Measurements from ENCODE around the gene WDR86. TPM values are rescaled to one million over a fixed set of nuclear protein-coding genes. Genes with fewer than 3 reads are reported as not detected.

The WDR86 gene
- total and polyA plus RNA-seq, 3 experiments from 2014 or later = 0.55 to 10.4 (median 0.59) TPM

- Mint-ChIP-seq H3K27me3 (peaks cover 16 to 22% of the 10 kb centered on the region in 2 donors), H3K27ac (peak overlapping the region in 4 of 8 donors; percentile 2 to 92 (median 9)), H3K36me3 (peaks cover 0 to 23% (median 5%) of the 10 kb centered on the region in 3 donors), H3K4me1 (peaks cover 32 to 44% (median 34%) of the 10 kb centered on the region in 3 donors), H3K4me3 (peak overlapping the region in 2 of 7 donors; percentile 3 to 14), H3K9me3 (peaks cover 3 to 10% (median 6%) of the 10 kb centered on the region in 5 donors)
- Histone ChIP-seq H3K4me1 (ENCODE audit: insufficient read depth, low read length) (peaks cover 6% of the 10 kb centered on the region), H3K9me3 (ENCODE audit: low read length) (no peaks in the 10 kb centered on the region), H3K4me3 (ENCODE audit: low read length) (no peak overlapping the region), H3K36me3 (ENCODE audit: insufficient read depth, low read length) (no peaks in the 10 kb centered on the region), H3K27me3 (ENCODE audit: insufficient read depth, low read length, poor library complexity, severe bottlenecking) (peaks cover 6% of the 10 kb centered on the region), H3K27ac (ENCODE audit: low read depth, low read length) (no peak overlapping the region)
- DNase-seq = peak in 1 of 5 donors; percentile 3
- CTCF ChIA-PET = interaction anchor here (2.8 kb wide), 1 partner anchor 35 kb away, joined by 13 read pairs; no protein-coding TSS in a partner anchor
- POLR2A ChIA-PET = no interaction called here
Measured at GRCh38 chr7:151413241-151413640, 3.4 kb upstream of the WDR86 start.

- Histone ChIP-seq H3K9me3 (ENCODE audit: low read length) (no peaks in the 10 kb centered on the region), H3K4me3 (ENCODE audit: low read length) (no peak overlapping the region), H3K27ac (ENCODE audit: low read depth, low read length) (no peak overlapping the region), H3K4me1 (ENCODE audit: insufficient read depth, low read length) (peaks cover 6% of the 10 kb centered on the region), H3K27me3 (ENCODE audit: insufficient read depth, low read length, poor library complexity, severe bottlenecking) (peaks cover 6% of the 10 kb centered on the region), H3K36me3 (ENCODE audit: insufficient read depth, low read length) (no peaks in the 10 kb centered on the region)
- DNase-seq = peak in 1 of 5 donors; percentile 28
- Mint-ChIP-seq H3K36me3 (peaks cover 0 to 20% (median 5%) of the 10 kb centered on the region in 3 donors), H3K4me3 (peak overlapping the region in 4 of 7 donors; percentile 12 to 76 (median 50)), H3K27ac (peak overlapping the region in 6 of 8 donors; percentile 17 to 92 (median 82)), H3K9me3 (peaks cover 0 to 7% (median 4%) of the 10 kb centered on the region in 5 donors), H3K4me1 (peaks cover 32 to 45% (median 35%) of the 10 kb centered on the region in 3 donors), H3K27me3 (peaks cover 14 to 22% of the 10 kb centered on the region in 2 donors)
- ChIA-PET CTCF (interaction anchor here (1.3 to 2.8 kb wide), 2 partner anchors 31 to 36 kb away, joined by 3 to 13 read pairs; no protein-coding TSS in a partner anchor), POLR2A (interaction anchor here (0.6 kb wide), 1 partner anchor 220 kb away, joined by 3 read pairs; no protein-coding TSS in a partner anchor)
Measured at GRCh38 chr7:151412318-151412717, 2.5 kb upstream of the WDR86 start.

GRCh38 chr7:151411551-151411950, 1.7 kb upstream of the WDR86 start:
- peaks cover 6% of the 10 kb centered on the region for H3K4me1 ChIP-seq (ENCODE audit: insufficient read depth, low read length)
- DNase-seq = peak in 1 of 5 donors; percentile 26
- H3K27ac ChIP-seq (ENCODE audit: low read depth, low read length) = no peak overlapping the region
- H3K27me3 Mint-ChIP-seq = peaks cover 14 to 18% of the 10 kb centered on the region in 2 donors
- peak overlapping the region in 7 of 8 donors; percentile 34 to 92 (median 80) for H3K27ac Mint-ChIP-seq
- H3K4me3 ChIP-seq (ENCODE audit: low read length) = no peak overlapping the region
- H3K9me3 Mint-ChIP-seq = peaks cover 0 to 7% (median 4%) of the 10 kb centered on the region in 5 donors
- peaks cover 34 to 49% (median 41%) of the 10 kb centered on the region in 3 donors for H3K4me1 Mint-ChIP-seq
- no peaks in the 10 kb centered on the region for H3K9me3 ChIP-seq (ENCODE audit: low read length)
- H3K36me3 Mint-ChIP-seq = peaks cover 0 to 20% (median 5%) of the 10 kb centered on the region in 3 donors
- ChIA-PET POLR2A (interaction anchor here (0.6 kb wide), 1 partner anchor 221 kb away, joined by 3 read pairs; no protein-coding TSS in a partner anchor), CTCF (interaction anchor here (0.9 to 2.8 kb wide), 3 partner anchors 15 to 37 kb away, joined by 3 to 13 read pairs (median 4); no protein-coding TSS in a partner anchor)
- H3K36me3 ChIP-seq (ENCODE audit: insufficient read depth, low read length) = no peaks in the 10 kb centered on the region
- peaks cover 6% of the 10 kb centered on the region for H3K27me3 ChIP-seq (ENCODE audit: insufficient read depth, low read length, poor library complexity, severe bottlenecking)
- H3K4me3 Mint-ChIP-seq = peak overlapping the region in 6 of 7 donors; percentile 26 to 85 (median 78)

GRCh38 chr7:151410405-151411390, 860 bp upstream of the WDR86 start:
- ChIA-PET CTCF (interaction anchor here (0.9 to 3.4 kb wide), 7 partner anchors 14 to 61 kb away, joined by 3 to 17 read pairs (median 5); no protein-coding TSS in a partner anchor), POLR2A (interaction anchor here (0.9 to 1.6 kb wide), 4 partner anchors 20 to 37 kb away, joined by 3 to 11 read pairs (median 5); no protein-coding TSS in a partner anchor)

GRCh38 chr7:151408839-151409666, 785 bp downstream of the WDR86 start:
- ChIA-PET POLR2A (interaction anchor here (1.2 to 1.6 kb wide), 3 partner anchors 21 to 39 kb away, joined by 4 to 11 read pairs (median 6); no protein-coding TSS in a partner anchor), CTCF (interaction anchor here (1.4 to 3.4 kb wide), 5 partner anchors 21 to 60 kb away, joined by 3 to 17 read pairs (median 5); no protein-coding TSS in a partner anchor)
- H3K27me3 Mint-ChIP-seq = peaks cover 14 to 16% of the 10 kb centered on the region in 2 donors
- peak; percentile 73 to 93 (median 79) for DNase-seq
- peak overlapping the region; percentile 86 to 99 (median 98) for H3K27ac Mint-ChIP-seq
- peaks cover 6% of the 10 kb centered on the region for H3K4me1 ChIP-seq (ENCODE audit: insufficient read depth, low read length)
- peaks cover 0 to 20% (median 5%) of the 10 kb centered on the region in 3 donors for H3K36me3 Mint-ChIP-seq
- no peaks in the 10 kb centered on the region for H3K36me3 ChIP-seq (ENCODE audit: insufficient read depth, low read length)
- no peaks in the 10 kb centered on the region for H3K9me3 ChIP-seq (ENCODE audit: low read length)
- peaks cover 6% of the 10 kb centered on the region for H3K27me3 ChIP-seq (ENCODE audit: insufficient read depth, low read length, poor library complexity, severe bottlenecking)
- peak overlapping the region; percentile 92 for H3K27ac ChIP-seq (ENCODE audit: low read depth, low read length)
- H3K9me3 Mint-ChIP-seq = peaks cover 0 to 5% (median 2%) of the 10 kb centered on the region in 5 donors
- H3K4me3 Mint-ChIP-seq = peak overlapping the region; percentile 77 to 93 (median 82)
- H3K4me1 Mint-ChIP-seq = peaks cover 31 to 44% (median 37%) of the 10 kb centered on the region in 3 donors
- H3K4me3 ChIP-seq (ENCODE audit: low read length) = peak overlapping the region; percentile 32

More at GRCh38 chr7:151410405-151411390, 860 bp upstream of the WDR86 start:
- Mint-ChIP-seq H3K4me1 (peaks cover 34 to 49% (median 42%) of the 10 kb centered on the region in 3 donors), H3K4me3 (peak overlapping the region; percentile 76 to 88 (median 81)), H3K36me3 (peaks cover 0 to 20% (median 5%) of the 10 kb centered on the region in 3 donors), H3K9me3 (peaks cover 0 to 7% (median 4%) of the 10 kb centered on the region in 5 donors), H3K27me3 (peaks cover 14 to 16% of the 10 kb centered on the region in 2 donors), H3K27ac (peak overlapping the region; percentile 75 to 92 (median 86))
- Histone ChIP-seq H3K4me3 (ENCODE audit: low read length) (no peak overlapping the region), H3K4me1 (ENCODE audit: insufficient read depth, low read length) (peaks cover 6% of the 10 kb centered on the region), H3K27ac (ENCODE audit: low read depth, low read length) (peak overlapping the region; percentile 92), H3K36me3 (ENCODE audit: insufficient read depth, low read length) (no peaks in the 10 kb centered on the region), H3K9me3 (ENCODE audit: low read length) (no peaks in the 10 kb centered on the region), H3K27me3 (ENCODE audit: insufficient read depth, low read length, poor library complexity, severe bottlenecking) (peaks cover 6% of the 10 kb centered on the region)
- DNase-seq = peak; percentile 22 to 58 (median 52)

GRCh38 chr7:151408498-151408838, 1.4 kb downstream of the WDR86 start:
- peak overlapping the region; percentile 86 to 99 (median 98) for H3K27ac Mint-ChIP-seq
- peaks cover 0 to 5% (median 0%) of the 10 kb centered on the region in 5 donors for H3K9me3 Mint-ChIP-seq
- Histone ChIP-seq H3K27ac (ENCODE audit: low read depth, low read length) (peak overlapping the region; percentile 80), H3K36me3 (ENCODE audit: insufficient read depth, low read length) (no peaks in the 10 kb centered on the region), H3K9me3 (ENCODE audit: low read length) (no peaks in the 10 kb centered on the region), H3K27me3 (ENCODE audit: insufficient read depth, low read length, poor library complexity, severe bottlenecking) (peaks cover 6% of the 10 kb centered on the region), H3K4me1 (ENCODE audit: insufficient read depth, low read length) (peaks cover 6% of the 10 kb centered on the region), H3K4me3 (ENCODE audit: low read length) (no peak overlapping the region)
- H3K36me3 Mint-ChIP-seq = peaks cover 0 to 20% (median 5%) of the 10 kb centered on the region in 3 donors
- no peak for DNase-seq
- peak overlapping the region; percentile 77 to 93 (median 82) for H3K4me3 Mint-ChIP-seq
- POLR2A ChIA-PET = no interaction called here
- CTCF ChIA-PET = interaction anchor here (1.5 to 3.4 kb wide), 2 partner anchors 31 to 40 kb away, joined by 3 to 17 read pairs; partner anchors contain the start of gene CRYGN
- peaks cover 14 to 16% of the 10 kb centered on the region in 2 donors for H3K27me3 Mint-ChIP-seq
- H3K4me1 Mint-ChIP-seq = peaks cover 32 to 42% (median 35%) of the 10 kb centered on the region in 3 donors
